HepG2 (cell line): ENCODE results near the gene SYP. TPM values are rescaled to one million over a fixed set of nuclear protein-coding genes. Genes with fewer than 3 reads are reported as not detected.
A peak's percentile ranks its signal among the peaks of the same experiment; 100 is the strongest.

Source experiments
- ATAC-seq: fragments of 200-7000 bp; cut with Tn5 transposase; 3 replicates; pipeline ENCODE4 v1.9.1; 2020; ENCODE audit warnings: mild to moderate bottlenecking, moderate library complexity
- BruUV-seq: library from RNA; stranded (reverse); fragments of 400-500 nt; replicated peaks from 2 replicates; lab custom pipeline; 2021; lab: Mats Ljungman, UMichigan
- CTCF ChIA-PET: fragments of 300-600 bp; formaldehyde crosslinking; extraction: SDS; loops from one replicate; lab custom pipeline; 2021; ENCODE audit warnings: low total read pairs, inconsistent platforms, low intra/inter-chr PET ratio; lab: Yijun Ruan, JAX
- POLR2A ChIA-PET: fragments of 350-600 bp; sonication (Branson Sonifier 250); formaldehyde crosslinking; loops from one replicate; lab custom pipeline; 2020; ENCODE audit warnings: antibody characterized with exemption, inconsistent platforms; lab: Yijun Ruan, JAX
- DNase-seq: peaks from one replicate; pipeline ENCODE4 v3.0.0-alpha.2; 2015; ENCODE audit warnings: low spot score
- FAIRE-seq: peaks from 3 replicates; lab custom pipeline; 2011; peaks lifted over from hg19 to GRCh38; lab: Jason Lieb, UNC
- H2AFZ ChIP-seq: one replicate; pipeline ENCODE4 v1.6.1; 2011; ENCODE audit warnings: low read length, inconsistent platforms
- H3K27ac ChIP-seq: fragments of 300-600 bp; 3 replicates; pipeline ENCODE4 v1.8.0; 2011; ENCODE audit warnings: mixed run types, mild to moderate bottlenecking, mixed read lengths, low read length, inconsistent platforms; ENCODE audit not compliant: insufficient read depth; ENCODE audit errors: extremely low read length
- H3K27me3 ChIP-seq, 2 experiments: fragments of 200-600 bp in 1 of 2; 2 replicates in 1 of 2; 3 replicates in 1 of 2; pipeline versions ENCODE4 v1.6.0 to v1.8.0; 2011; ENCODE audit warnings: low read length in 2 of 2, mild to moderate bottlenecking in 2 of 2, moderate library complexity in 2 of 2, inconsistent platforms in 1 of 2; ENCODE audit not compliant: insufficient read depth in 2 of 2, control insufficient read depth in 1 of 2
- H3K36me3 ChIP-seq, 2 experiments: fragments of 200-600 bp in 1 of 2; replicated peaks in 1 of 2; 2 replicates in 1 of 2; 3 replicates in 1 of 2; pipeline versions ENCODE4 v1.5.1 to v1.8.0; 2011; ENCODE audit warnings: low read length in 2 of 2, inconsistent platforms in 1 of 2; ENCODE audit not compliant: insufficient read depth in 2 of 2, control insufficient read depth in 1 of 2
- H3K4me1 ChIP-seq: 2 replicates; pipeline ENCODE4 v1.5.1; 2012; ENCODE audit warnings: low read length, inconsistent platforms; ENCODE audit not compliant: insufficient read depth
- H3K4me2 ChIP-seq: 2 replicates; pipeline ENCODE4 v1.6.0; 2011; ENCODE audit warnings: low read depth, low read length, inconsistent platforms
- H3K4me3 ChIP-seq, 3 experiments: fragments of 200-600 bp in 1 of 3; sonication (generic), shearing (Covaris generic) in 1 of 3; replicated peaks in 1 of 3; 2 replicates each; pipeline ENCODE4 v1.5.1; 2011 to 2016; ENCODE audit warnings: low read length in 3 of 3, inconsistent platforms in 2 of 3, low read depth in 2 of 3, mild to moderate bottlenecking in 2 of 3, control low read depth in 1 of 3, mixed read lengths in 1 of 3; ENCODE audit not compliant: insufficient read depth in 1 of 3
- H3K79me2 ChIP-seq: one replicate; pipeline ENCODE4 v1.6.1; 2011; ENCODE audit warnings: low read length, inconsistent platforms; ENCODE audit not compliant: insufficient read depth
- H3K9ac ChIP-seq: 2 replicates; pipeline ENCODE4 v1.6.0; 2011; ENCODE audit warnings: mild to moderate bottlenecking, low read depth, low read length, inconsistent platforms; ENCODE audit not compliant: insufficient read depth
- H3K9me3 ChIP-seq: 2 replicates; pipeline ENCODE4 v1.5.1; 2012; ENCODE audit warnings: mild to moderate bottlenecking, low read length
- H4K20me1 ChIP-seq: 2 replicates; pipeline ENCODE4 v1.6.0; 2011; ENCODE audit warnings: inconsistent platforms, mild to moderate bottlenecking, low read length, moderate library complexity; ENCODE audit not compliant: insufficient read depth
- ATF7 ChIP-seq, 2 experiments: fragments of 450-650 bp in 1 of 2; sonication (generic) in 1 of 2; formaldehyde crosslinking in 1 of 2; IDR thresholded peaks; 2 replicates each; pipeline versions ENCODE4 v1.4.0 to v1.6.1; 2016 to 2020; ENCODE audit warnings: antibody characterized with exemption in 1 of 2, mild to moderate bottlenecking in 1 of 2, missing genetic modification reagents in 1 of 2
- CBX5 ChIP-seq: sonication (generic); formaldehyde crosslinking; IDR thresholded peaks from 2 replicates; pipeline ENCODE4 v1.4.0; 2020; ENCODE audit warnings: missing genetic modification reagents, borderline replicate concordance
- CREB1 ChIP-seq, 2 experiments: fragments of 450-650 bp in 1 of 2; IDR thresholded peaks; 2 replicates each; pipeline ENCODE4 v1.6.1; 2016 to 2017; ENCODE audit warnings: control low read depth in 1 of 2, mild to moderate bottlenecking in 1 of 2, missing compliant biosample characterization in 1 of 2, missing genetic modification characterization in 1 of 2
- EHMT2 ChIP-seq: fragments of 200-600 bp; sonication (generic); IDR thresholded peaks from 2 replicates; pipeline ENCODE4 v1.7.0; 2017; ENCODE audit warnings: antibody characterized with exemption, low read depth, low read length, borderline replicate concordance
- GLMP ChIP-seq: sonication (generic); formaldehyde crosslinking; IDR thresholded peaks from 2 replicates; pipeline ENCODE4 v1.9.0; 2021; ENCODE audit warnings: missing genetic modification reagents, mild to moderate bottlenecking, borderline replicate concordance
- KLF9 ChIP-seq: IDR thresholded peaks from 2 replicates; pipeline ENCODE4 v1.6.1; 2016; ENCODE audit warnings: low read depth
- MTF2 ChIP-seq: sonication (generic); formaldehyde crosslinking; IDR thresholded peaks from 2 replicates; pipeline ENCODE4 v1.5.0; 2020; ENCODE audit warnings: missing genetic modification reagents, borderline replicate concordance
- NFKBIZ ChIP-seq: IDR thresholded peaks from 2 replicates; pipeline ENCODE4 v1.6.1; 2018; ENCODE audit warnings: missing genetic modification reagents, missing compliant biosample characterization
- POGK ChIP-seq: sonication (generic); formaldehyde crosslinking; conservative IDR thresholded peaks from 2 replicates; pipeline ENCODE4 v1.8.0; 2022; ENCODE audit warnings: mild to moderate bottlenecking, moderate library complexity, missing genetic modification reagents
- SKI ChIP-seq: fragments of 450-650 bp; IDR thresholded peaks from one replicate; pipeline ENCODE4 v1.6.1; 2018; ENCODE audit warnings: mild to moderate bottlenecking; ENCODE audit not compliant: partially characterized antibody
- ZBTB2 ChIP-seq: sonication (generic); formaldehyde crosslinking; IDR thresholded peaks from 2 replicates; pipeline ENCODE4 v1.8.0; 2022; ENCODE audit warnings: low read depth, missing genetic modification reagents
- ZFP90 ChIP-seq: sonication (generic); formaldehyde crosslinking; IDR thresholded peaks from 2 replicates; pipeline ENCODE4 v1.8.0; 2022; ENCODE audit warnings: missing genetic modification reagents, mild to moderate bottlenecking, inconsistent platforms, borderline replicate concordance
- ZNF235 ChIP-seq: sonication (generic); formaldehyde crosslinking; IDR thresholded peaks from 2 replicates; pipeline ENCODE4 v1.8.1; 2023; ENCODE audit warnings: mild to moderate bottlenecking, missing genetic modification reagents, borderline replicate concordance
- ZNF460 ChIP-seq: sonication (generic); formaldehyde crosslinking; IDR thresholded peaks from 2 replicates; pipeline ENCODE4 v1.5.1; 2020; ENCODE audit warnings: missing genetic modification reagents, mild to moderate bottlenecking, borderline replicate concordance
- ZNF570 ChIP-seq: sonication (generic); formaldehyde crosslinking; IDR thresholded peaks from 2 replicates; pipeline ENCODE4 v1.4.0; 2020; ENCODE audit warnings: mild to moderate bottlenecking, missing genetic modification reagents, borderline replicate concordance
- WGBS: methylation state at CpG from one replicate; pipeline ENCODE4 v1.1.6; 2017; ENCODE audit warnings: low lambda C conversion rate; 5-methylcytosine and 5-hydroxymethylcytosine counted together
- in situ Hi-C: cut with HindIII; loops from 2 replicates; pipeline ENCODE4 v1.10.0; 2017; ENCODE audit warnings: low pct_unique_long_range_greater_than_20kb; ENCODE audit not compliant: extremely low pct_ligation_motif_present
- intact Hi-C: fragments of 100-400 bp; cut with micrococcal nuclease; formaldehyde crosslinking; loops from one replicate; pipeline ENCODE4 v1.10.0; 2022; ENCODE audit not compliant: unreplicated experiment
- polyA plus RNA-seq, 8 experiments: library from polyadenylated mRNA; depleted of rRNA in 3 of 8; stranded (reverse) in 7 of 8; unstranded in 1 of 8; fragments of >200 nt; fragmentation: Illumina TruSeq in 4 of 8; extraction: Trizol in 4 of 8; gene quantifications; 2 replicates each; pipeline versions ENCODE4 v1.2.1 to v1.2.3, GENCODE V29; 2011 to 2016; ENCODE audit warnings: low read depth in 4 of 8, missing spikeins in 1 of 8, mixed read lengths in 1 of 8; ENCODE audit not compliant: insufficient read depth in 1 of 8
- total RNA-seq, 5 experiments: library from RNA; depleted of rRNA; stranded (reverse); fragments of >200 nt; fragmentation: Illumina TruSeq; extraction: Trizol; gene quantifications; 2 replicates each; pipeline ENCODE4 v1.2.3, GENCODE V29; 2016; ENCODE audit warnings: low read depth in 1 of 5

The SYP gene
- total and polyA plus RNA-seq, 2 of the 13 experiments (the other 11 are each of a cell fraction or from before 2014, with no cell fraction given): 2.0 to 2.5 TPM

DNA sequence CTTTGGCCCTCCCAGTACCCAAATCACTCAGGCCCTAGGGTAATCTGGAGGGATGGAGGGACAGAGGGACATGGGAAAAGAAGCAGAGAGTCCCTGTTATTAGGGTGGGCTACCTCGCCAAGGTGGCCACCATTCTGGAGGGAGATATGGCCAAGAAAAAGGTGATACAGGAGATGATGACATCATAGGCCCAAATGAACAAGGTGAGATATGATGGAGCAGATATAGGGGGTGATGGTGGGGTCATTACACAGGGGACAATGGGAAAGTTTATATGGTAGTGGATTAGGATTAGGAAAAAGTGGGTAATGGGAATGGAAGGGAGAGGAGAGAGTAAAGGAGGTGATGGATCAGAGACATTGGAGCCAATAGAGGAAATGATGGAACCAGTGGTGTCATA, 12.9 kb upstream of the SYP start:
- no peaks in the 10 kb centered on the region for H3K36me3 ChIP-seq
- no peak for ATAC-seq
- TF ChIP-seq NFKBIZ (CRISPR knock-in tag) (no peak), ATF7 (IDR thresholded peaks at IDR 0.05) (peak; percentile 86), ATF7 (CRISPR knock-in tag; IDR thresholded peaks at IDR 0.05) (no peak), CREB1 (IDR thresholded peaks at IDR 0.05) (peak; percentile 36; the same call in 1 of the 2 replicates), CREB1 (CRISPR knock-in tag; IDR thresholded peaks at IDR 0.05) (no peak), ZFP90 (CRISPR knock-in tag) (no peak), ZNF460 (no peak), KLF9 (CRISPR knock-in tag) (no peak)
- no peaks in the 10 kb centered on the region for H3K79me2 ChIP-seq
- no peak for DNase-seq
- FAIRE-seq: no peak
- BruUV-seq: no TSS peak
- ChIA-PET POLR2A (no interaction called here), CTCF (no interaction called here)
- no peak overlapping the region for H3K4me3 ChIP-seq
- no peaks in the 10 kb centered on the region for H3K4me1 ChIP-seq
- WGBS: 9% methylated on average over 1 of the region's 1 CpG
- H3K9me3 ChIP-seq: no peaks in the 10 kb centered on the region
- H3K9ac ChIP-seq: no peak overlapping the region
- intact Hi-C loops: no loop called here
- no peak overlapping the region for H3K27ac ChIP-seq
- no peaks in the 10 kb centered on the region for H4K20me1 ChIP-seq
- H2AFZ ChIP-seq: no peak overlapping the region
- no peak overlapping the region for H3K4me2 ChIP-seq
- in situ Hi-C loops: no loop called here
- no peaks in the 10 kb centered on the region for H3K27me3 ChIP-seq

GRCh38 chrX:49212209-49212608, 12.2 kb upstream of the SYP start:
- intact Hi-C loops: no loop called here
- FAIRE-seq (no peak), DNase-seq (no peak), ATAC-seq (no peak)
- Histone ChIP-seq H3K9ac (no peak overlapping the region), H3K4me1 (no peaks in the 10 kb centered on the region), H3K36me3 (no peaks in the 10 kb centered on the region), H3K4me2 (no peak overlapping the region), H4K20me1 (no peaks in the 10 kb centered on the region), H3K4me3 (no peak overlapping the region), H3K27me3 (no peaks in the 10 kb centered on the region), H3K9me3 (no peaks in the 10 kb centered on the region), H3K27ac (no peak overlapping the region), H3K79me2 (no peaks in the 10 kb centered on the region), H2AFZ (no peak overlapping the region)
- ChIA-PET CTCF (no interaction called here), POLR2A (no interaction called here)
- 0% methylated on average over 1 of the region's 2 CpGs for WGBS
- BruUV-seq: no TSS peak
- in situ Hi-C loops: no loop called here
- TF ChIP-seq POGK (CRISPR knock-in tag) (no peak), SKI (no peak), ZNF570 (CRISPR knock-in tag) (no peak), CBX5 (no peak), GLMP (no peak), MTF2 (CRISPR knock-in tag) (no peak), ZNF235 (CRISPR knock-in tag) (no peak), ZBTB2 (no peak), EHMT2 (no peak)
